Sigmoid colon (tissue), 4 donors: ENCODE results near the gene MYH9.

ENCODE experiments used
- CTCF ChIP-seq, 4 experiments: fragments of 450-650 bp in 3 of 4; fragments of 200-600 bp in 1 of 4; IDR thresholded peaks; one replicate each; pipeline ENCODE4 v1.5.1; 2016 to 2019; ENCODE audit warnings: antibody characterized with exemption in 4 of 4, mild to moderate bottlenecking in 3 of 4, moderate library complexity in 2 of 4
- EP300 ChIP-seq, 4 donors: sonication (generic); formaldehyde crosslinking; IDR thresholded peaks; one replicate each; pipeline ENCODE4 v1.6.1; 2017; ENCODE audit warnings: antibody characterized with exemption in 4 of 4
- POLR2A ChIP-seq, 2 donors: fragments of 450-650 bp; IDR thresholded peaks; one replicate each; pipeline ENCODE4 v1.6.1; 2016; ENCODE audit warnings: antibody characterized with exemption in 2 of 2, mild to moderate bottlenecking in 2 of 2, moderate library complexity in 2 of 2

- TF ChIP-seq CTCF (IDR thresholded peaks at IDR 0.05) = no peak
- TF ChIP-seq POLR2A (IDR thresholded peaks at IDR 0.05) = no peak
- TF ChIP-seq EP300 (IDR thresholded peaks at IDR 0.05) = no peak
These were observed 45.8 kb upstream of the MYH9 start for GRCh38 chr22:36433318-36434231.
